ENCODE data around the gene RFX8.

- TF ChIP-seq POLR2A (IDR thresholded peaks at IDR 0.05; ENCODE audit: control extremely low read depth in 1 of 2, low read depth in 2 of 2, low read length in 2 of 2) (no peak), EZH2 (IDR thresholded peaks at IDR 0.05; ENCODE audit: low read depth, low read length, severe bottlenecking) (no peak), CTCF (IDR thresholded peaks at IDR 0.05; ENCODE audit: control extremely low read depth in 1 of 3, insufficient read depth in 1 of 3, low read depth in 1 of 3, low read length in 3 of 3) (no peak), RFX5 (IDR thresholded peaks at IDR 0.05; ENCODE audit: borderline replicate concordance, low read depth, low read length) (no peak)
Measured at GRCh38 chr2:101486258-101486701, 11.4 kb upstream of the RFX8 start.

Data from H1 (cell line).